ENCODE results near the gene SNX14.

SNX14 gene

GRCh38 chr6:85593438-85594196, at the start of gene SNX14:
TSS of gene SNX14 (minus strand) at chr6:85593858. CDS start at chr6:85593718, 140 bp downstream.
- Histone ChIP-seq H3K4me1 (ENCODE audit: control insufficient read depth, insufficient read depth, low read length) (no peaks in the 10 kb centered on the region), H3K27ac (ENCODE audit: extremely low read depth, low read depth, low read length) (peak within 1 kb of the TSS; percentile 74), H3K36me3 (ENCODE audit: control insufficient read depth in 2 of 2, insufficient read depth in 1 of 2, low read length in 2 of 2) (peaks cover 4 to 5% of the 10 kb centered on the region in 2 experiments; a peak in 2 of 3 replicates), H3K4me3 (ENCODE audit: low read depth, low read length) (peak within 1 kb of the TSS; percentile 91), H3K9me3 (ENCODE audit: control insufficient read depth, insufficient read depth, low read depth, low read length) (no peaks in the 10 kb centered on the region)
- CTCF ChIA-PET, result interaction anchor here (0.6 to 1.2 kb wide), 2 partner anchors 24 to 56 kb away, joined by 3 read pairs; no protein-coding TSS in a partner anchor
- POLR2A ChIA-PET, result interaction anchor here (0.7 to 6.9 kb wide), 6 partner anchors 24 to 144 kb away, joined by 3 to 83 read pairs (median 4); partner anchors contain the start of genes NT5E and SYNCRIP
- peak; percentile 96 for TF ChIP-seq GLIS2 (tag by site-specific recombination; IDR thresholded peaks at IDR 0.05)
- TF ChIP-seq PRDM10 (tag by site-specific recombination; IDR thresholded peaks at IDR 0.05), result no peak
- no peak for TF ChIP-seq SALL2 (tag by site-specific recombination; IDR thresholded peaks at IDR 0.05; ENCODE audit: borderline replicate concordance)
- TF ChIP-seq BCL11A (tag by site-specific recombination; IDR thresholded peaks at IDR 0.05; ENCODE audit: low read depth), result 0 out of 2 replicates have a peak, but pooled peaks have one; percentile 61
- no peak for TF ChIP-seq ZNF548 (tag by site-specific recombination; IDR thresholded peaks at IDR 0.05)
- peak; percentile 94 for TF ChIP-seq ZNF610 (tag by site-specific recombination; IDR thresholded peaks at IDR 0.05; ENCODE audit: borderline replicate concordance)
- TF ChIP-seq HOXD13 (CRISPR knock-in tag; IDR thresholded peaks at IDR 0.05; ENCODE audit: borderline replicate concordance), result no peak
- TF ChIP-seq, protein P1, sequence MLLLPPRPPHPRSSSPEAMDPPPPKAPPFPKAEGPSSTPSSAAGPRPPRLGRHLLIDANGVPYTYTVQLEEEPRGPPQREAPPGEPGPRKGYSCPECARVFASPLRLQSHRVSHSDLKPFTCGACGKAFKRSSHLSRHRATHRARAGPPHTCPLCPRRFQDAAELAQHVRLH (tag by site-specific recombination; IDR thresholded peaks at IDR 0.05), result no peak; the same call in 1 of the 2 replicates
- no peak for TF ChIP-seq ZNF558 (tag by site-specific recombination; IDR thresholded peaks at IDR 0.05)
- TF ChIP-seq ZNF585B (tag by site-specific recombination; IDR thresholded peaks at IDR 0.05), result no peak
- peak; percentile 43; the same call in 1 of the 2 replicates for TF ChIP-seq ZNF24 (tag by site-specific recombination; IDR thresholded peaks at IDR 0.05)
- peak; percentile 95 for TF ChIP-seq ZBTB26 (tag by site-specific recombination; optimal IDR thresholded peaks at IDR 0.05)
- peak; percentile 88; the same call in 1 of the 2 replicates for TF ChIP-seq ZBTB7A (tag by site-specific recombination; IDR thresholded peaks at IDR 0.05; ENCODE audit: low read depth)
- no peak for TF ChIP-seq ZNF473 (tag by site-specific recombination; IDR thresholded peaks at IDR 0.05)
- no peak for TF ChIP-seq ZNF221 (tag by site-specific recombination; IDR thresholded peaks at IDR 0.05; ENCODE audit: borderline replicate concordance)
- TF ChIP-seq ZNF354C (tag by site-specific recombination; IDR thresholded peaks at IDR 0.05; ENCODE audit: borderline replicate concordance, low read depth), result no peak
- no peak for TF ChIP-seq ZNF624 (tag by site-specific recombination; IDR thresholded peaks at IDR 0.05)
- no peak for TF ChIP-seq ZNF544 (tag by site-specific recombination; IDR thresholded peaks at IDR 0.05)
- TF ChIP-seq ZFP37 (tag by site-specific recombination; IDR thresholded peaks at IDR 0.05), result peak; percentile 41; the same call in 1 of the 2 replicates
- TF ChIP-seq, protein P2, sequence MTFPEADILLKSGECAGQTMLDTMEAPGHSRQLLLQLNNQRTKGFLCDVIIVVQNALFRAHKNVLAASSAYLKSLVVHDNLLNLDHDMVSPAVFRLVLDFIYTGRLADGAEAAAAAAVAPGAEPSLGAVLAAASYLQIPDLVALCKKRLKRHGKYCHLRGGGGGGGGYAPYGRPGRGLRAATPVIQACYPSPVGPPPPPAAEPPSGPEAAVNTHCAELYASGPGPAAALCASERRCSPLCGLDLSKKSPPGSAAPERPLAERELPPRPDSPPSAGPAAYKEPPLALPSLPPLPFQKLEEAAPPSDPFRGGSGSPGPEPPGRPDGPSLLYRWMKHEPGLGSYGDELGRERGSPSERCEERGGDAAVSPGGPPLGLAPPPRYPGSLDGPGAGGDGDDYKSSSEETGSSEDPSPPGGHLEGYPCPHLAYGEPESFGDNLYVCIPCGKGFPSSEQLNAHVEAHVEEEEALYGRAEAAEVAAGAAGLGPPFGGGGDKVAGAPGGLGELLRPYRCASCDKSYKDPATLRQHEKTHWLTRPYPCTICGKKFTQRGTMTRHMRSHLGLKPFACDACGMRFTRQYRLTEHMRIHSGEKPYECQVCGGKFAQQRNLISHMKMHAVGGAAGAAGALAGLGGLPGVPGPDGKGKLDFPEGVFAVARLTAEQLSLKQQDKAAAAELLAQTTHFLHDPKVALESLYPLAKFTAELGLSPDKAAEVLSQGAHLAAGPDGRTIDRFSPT (tag by site-specific recombination; IDR thresholded peaks at IDR 0.05), result no peak
- TF ChIP-seq ZNF362 (tag by site-specific recombination; IDR thresholded peaks at IDR 0.05), result no peak
- TF ChIP-seq HOXC10 (CRISPR knock-in tag; IDR thresholded peaks at IDR 0.05), result peak; percentile 42; the same call in 1 of the 2 replicates
- peak; percentile 84 for TF ChIP-seq ZBTB20 (tag by site-specific recombination; IDR thresholded peaks at IDR 0.05)
- no peak for TF ChIP-seq ZNF302 (tag by site-specific recombination; IDR thresholded peaks at IDR 0.05; ENCODE audit: low read depth)
- TF ChIP-seq ZNF843 (tag by site-specific recombination; IDR thresholded peaks at IDR 0.05), result peak; percentile 38; the same call in 1 of the 2 replicates
- TF ChIP-seq PRDM1 (tag by site-specific recombination; IDR thresholded peaks at IDR 0.05), result no peak
- no peak for TF ChIP-seq PBX3 (CRISPR knock-in tag; IDR thresholded peaks at IDR 0.05)
- TF ChIP-seq ZNF211 (tag by site-specific recombination; IDR thresholded peaks at IDR 0.05; ENCODE audit: low read depth), result no peak
